Mesenchymal stem cell (in vitro differentiated cells and primary cell): ENCODE data around the gene NFKB1.
A peak's percentile ranks its signal among the peaks of the same experiment; 100 is the strongest.

ENCODE experiments used
- DNase-seq: peaks from one replicate; pipeline ENCODE4 v3.0.0-alpha.2; 2013
- H2AFZ ChIP-seq: one replicate; pipeline ENCODE4 v1.6.1; 2013; ENCODE audit warnings: low read depth, mild to moderate bottlenecking, control low read depth, inconsistent platforms, low read length, moderate library complexity
- H2AK5ac ChIP-seq: 2 replicates; pipeline ENCODE4 v1.6.1; 2013; ENCODE audit warnings: low read length, moderate library complexity, mild to moderate bottlenecking, inconsistent platforms; ENCODE audit not compliant: severe bottlenecking
- H2BK120ac ChIP-seq: one replicate; pipeline ENCODE4 v1.6.1; 2013; ENCODE audit warnings: low read depth, mild to moderate bottlenecking, inconsistent platforms, low read length, moderate library complexity
- H2BK12ac ChIP-seq, 2 experiments: one replicate each; pipeline ENCODE4 v1.6.1; 2013; ENCODE audit warnings: inconsistent platforms in 2 of 2, low read length in 2 of 2, mild to moderate bottlenecking in 2 of 2, moderate library complexity in 2 of 2, control low read depth in 1 of 2
- H2BK15ac ChIP-seq: one replicate; pipeline ENCODE4 v1.6.1; 2013; ENCODE audit warnings: mild to moderate bottlenecking, low read depth, inconsistent platforms; ENCODE audit not compliant: poor library complexity, severe bottlenecking
- H2BK5ac ChIP-seq: 2 replicates; pipeline ENCODE4 v1.6.1; 2013; ENCODE audit warnings: low read depth, mild to moderate bottlenecking, low read length, control low read depth, inconsistent platforms; ENCODE audit not compliant: poor library complexity, severe bottlenecking
- H3K14ac ChIP-seq, 2 experiments: one replicate each; pipeline ENCODE4 v1.6.1; 2013; ENCODE audit warnings: inconsistent platforms in 2 of 2, low read length in 2 of 2, control low read depth in 1 of 2, mild to moderate bottlenecking in 1 of 2, moderate library complexity in 1 of 2
- H3K18ac ChIP-seq, 2 experiments: one replicate each; pipeline ENCODE4 v1.6.1; 2013; ENCODE audit warnings: inconsistent platforms in 2 of 2, low read length in 2 of 2, control low read depth in 1 of 2, low read depth in 1 of 2, mild to moderate bottlenecking in 1 of 2
- H3K23ac ChIP-seq, 2 experiments: one replicate each; pipeline ENCODE4 v1.6.1; 2013; ENCODE audit warnings: inconsistent platforms in 2 of 2, low read length in 2 of 2, mild to moderate bottlenecking in 2 of 2, moderate library complexity in 2 of 2, control low read depth in 1 of 2
- H3K27ac ChIP-seq: 2 replicates; pipeline ENCODE4 v1.5.1; 2013; ENCODE audit warnings: mild to moderate bottlenecking, moderate library complexity, low read length, control low read depth, inconsistent platforms; ENCODE audit not compliant: poor library complexity, severe bottlenecking
- H3K27me3 ChIP-seq, 2 experiments: 2 replicates each; pipeline versions ENCODE4 v1.6.1 to v1.7.0; 2013; ENCODE audit warnings: low read length in 2 of 2, mild to moderate bottlenecking in 2 of 2, moderate library complexity in 2 of 2, control low read depth in 1 of 2, inconsistent platforms in 1 of 2; ENCODE audit not compliant: control insufficient read depth in 1 of 2, insufficient read depth in 1 of 2
- H3K36me3 ChIP-seq, 2 experiments: 2 replicates each; pipeline versions ENCODE4 v1.6.1 to v1.7.0; 2013; ENCODE audit warnings: low read length in 2 of 2, control low read depth in 1 of 2, inconsistent platforms in 1 of 2, low read depth in 1 of 2, mild to moderate bottlenecking in 1 of 2; ENCODE audit not compliant: insufficient read depth in 2 of 2, control insufficient read depth in 1 of 2
- H3K4ac ChIP-seq, 2 experiments: one replicate each; pipeline ENCODE4 v1.6.1; 2013; ENCODE audit warnings: inconsistent platforms in 2 of 2, low read length in 2 of 2, mild to moderate bottlenecking in 2 of 2, moderate library complexity in 2 of 2, control low read depth in 1 of 2, low read depth in 1 of 2
- H3K4me1 ChIP-seq: 2 replicates; pipeline ENCODE4 v1.6.1; 2013; ENCODE audit warnings: low read depth, low read length, control low read depth; ENCODE audit not compliant: control insufficient read depth, insufficient read depth
- H3K4me2 ChIP-seq: 2 replicates; pipeline ENCODE4 v1.6.1; 2013; ENCODE audit warnings: low read length, mild to moderate bottlenecking, inconsistent platforms; ENCODE audit not compliant: poor library complexity, severe bottlenecking
- H3K4me3 ChIP-seq, 2 experiments: 2 replicates each; pipeline versions ENCODE4 v1.5.1 to v1.7.0; 2013; ENCODE audit warnings: low read length in 2 of 2, mild to moderate bottlenecking in 2 of 2, control low read depth in 1 of 2, low read depth in 1 of 2; ENCODE audit not compliant: insufficient read depth in 1 of 2
- H3K79me1 ChIP-seq: replicated peaks from 2 replicates; pipeline ENCODE4 v1.6.1; 2013; ENCODE audit warnings: mild to moderate bottlenecking, control low read depth, low read length, inconsistent platforms; ENCODE audit not compliant: poor library complexity, severe bottlenecking
- H3K9ac ChIP-seq: 2 replicates; pipeline ENCODE4 v1.7.0; 2013; ENCODE audit warnings: mild to moderate bottlenecking, low read length, moderate library complexity
- H3K9me3 ChIP-seq: 2 replicates; pipeline ENCODE4 v1.7.0; 2013; ENCODE audit warnings: mild to moderate bottlenecking, low read length; ENCODE audit not compliant: control insufficient read depth
- H4K8ac ChIP-seq: one replicate; pipeline ENCODE4 v1.6.1; 2013; ENCODE audit warnings: inconsistent platforms, mild to moderate bottlenecking, low read length, moderate library complexity
- H4K91ac ChIP-seq: one replicate; pipeline ENCODE4 v1.6.1; 2013; ENCODE audit warnings: mild to moderate bottlenecking, low read length, inconsistent platforms
- WGBS: methylation state at CpG from one replicate; pipeline ENCODE4 v1.1.7; 2013; ENCODE audit warnings: mixed read lengths; 5-methylcytosine and 5-hydroxymethylcytosine counted together

The NFKB1 gene

GRCh38 chr4:102633100-102633499 lies 131.9 kb downstream of the NFKB1 start:
- Histone ChIP-seq H2AFZ (no peak overlapping the region), H3K4me2 (no peak overlapping the region), H3K79me1 (no peaks in the 10 kb centered on the region), H2AK5ac (no peak overlapping the region), H2BK5ac (no peak overlapping the region), H3K4me1 (peaks cover 2% of the 10 kb centered on the region), H4K8ac (no peak overlapping the region), H3K9ac (no peak overlapping the region), H3K14ac (no peak overlapping the region), H3K9me3 (no peaks in the 10 kb centered on the region), H3K27ac (no peak overlapping the region), H3K23ac (no peak overlapping the region), H2BK15ac (no peak overlapping the region), H3K36me3 (peaks cover 15 to 63% of the 10 kb centered on the region in 2 experiments), H3K27me3 (no peaks in the 10 kb centered on the region), H2BK12ac (no peak overlapping the region), H4K91ac (no peak overlapping the region), H3K4me3 (no peak overlapping the region), H3K18ac (no peak overlapping the region), H2BK120ac (no peak overlapping the region), H3K4ac (no peak overlapping the region)
- DNase-seq = no peak
- WGBS = 91% methylated on average over 6 of the region's 6 CpGs

GRCh38 chr4:102637391-102637790 lies 136.2 kb downstream of the NFKB1 start:
- Histone ChIP-seq H4K91ac (no peak overlapping the region), H3K79me1 (no peaks in the 10 kb centered on the region), H3K9ac (no peak overlapping the region), H3K27me3 (no peaks in the 10 kb centered on the region), H3K23ac (no peak overlapping the region), H3K18ac (no peak overlapping the region), H3K36me3 (peaks cover 12 to 58% of the 10 kb centered on the region in 2 experiments), H2AFZ (no peak overlapping the region), H3K9me3 (no peaks in the 10 kb centered on the region), H2BK12ac (no peak overlapping the region), H2BK120ac (no peak overlapping the region), H3K4me3 (no peak overlapping the region), H3K27ac (no peak overlapping the region), H3K4me1 (peaks cover 1% of the 10 kb centered on the region), H4K8ac (no peak overlapping the region), H3K14ac (no peak overlapping the region), H2BK5ac (no peak overlapping the region), H2BK15ac (no peak overlapping the region), H2AK5ac (no peak overlapping the region), H3K4ac (no peak overlapping the region), H3K4me2 (no peak overlapping the region)
- WGBS = 88% methylated on average over 3 of the region's 3 CpGs
- DNase-seq = no peak

GRCh38 chr4:102638621-102639020 lies 137.5 kb downstream of the NFKB1 start:
- H3K14ac ChIP-seq = no peak overlapping the region
- no peak overlapping the region for H3K4me3 ChIP-seq
- no peak overlapping the region for H2AK5ac ChIP-seq
- no peak overlapping the region for H3K4ac ChIP-seq
- no peak overlapping the region for H3K27ac ChIP-seq
- H2BK15ac ChIP-seq = no peak overlapping the region
- H3K36me3 ChIP-seq = peaks cover 9 to 49% of the 10 kb centered on the region in 2 experiments
- H3K27me3 ChIP-seq = no peaks in the 10 kb centered on the region
- no peak overlapping the region for H3K23ac ChIP-seq
- H2BK5ac ChIP-seq = no peak overlapping the region
- H3K9me3 ChIP-seq = no peaks in the 10 kb centered on the region
- WGBS = no CpG with 5 or more reads among the region's 1 CpG
- no peak overlapping the region for H3K9ac ChIP-seq
- DNase-seq = no peak
- no peak overlapping the region for H4K91ac ChIP-seq
- H2AFZ ChIP-seq = no peak overlapping the region
- no peak overlapping the region for H2BK120ac ChIP-seq
- H4K8ac ChIP-seq = no peak overlapping the region
- no peak overlapping the region for H3K18ac ChIP-seq
- peaks cover 1% of the 10 kb centered on the region for H3K4me1 ChIP-seq
- no peak overlapping the region for H2BK12ac ChIP-seq
- no peak overlapping the region for H3K4me2 ChIP-seq
- H3K79me1 ChIP-seq = no peaks in the 10 kb centered on the region

GRCh38 chr4:102639598-102639997 lies 138.4 kb downstream of the NFKB1 start:
- Histone ChIP-seq H3K4me3 (no peak overlapping the region), H2BK5ac (no peak overlapping the region), H3K23ac (no peak overlapping the region), H3K27ac (no peak overlapping the region), H3K4ac (no peak overlapping the region), H2BK120ac (no peak overlapping the region), H3K4me2 (no peak overlapping the region), H3K9ac (no peak overlapping the region), H2BK12ac (no peak overlapping the region), H3K27me3 (no peaks in the 10 kb centered on the region), H3K9me3 (no peaks in the 10 kb centered on the region), H2AK5ac (no peak overlapping the region), H3K14ac (peak overlapping the region in 1 of 2 experiments; percentile 12), H3K79me1 (no peaks in the 10 kb centered on the region), H4K91ac (no peak overlapping the region), H4K8ac (no peak overlapping the region), H3K18ac (no peak overlapping the region), H2BK15ac (no peak overlapping the region), H2AFZ (no peak overlapping the region), H3K4me1 (peaks cover 1% of the 10 kb centered on the region), H3K36me3 (peaks cover 8 to 43% of the 10 kb centered on the region in 2 experiments)
- WGBS = 97% methylated on average over 7 of the region's 7 CpGs
- no peak for DNase-seq
